ENCODE results near the gene MED12L.
"Not testable (repeated sequence)": the region's sequence is repeated elsewhere in the genome, so short reads cannot be mapped to it uniquely, and the experiment has no call there.

The MED12L gene

GRCh38 chr3:151085227-151085888 lies at the start of gene MED12L:
Gene MED12L (plus strand): TSS chr3:151085664. CDS start chr3:151086927, 1,263 bp downstream.
- peak; percentile 76 to 86 for DNase-seq

GRCh38 chr3:151037746-151038477 lies 47.6 kb upstream of the MED12L start:
- DNase-seq, result no peak

- DNase-seq, result no peak
These were observed 40.8 kb upstream of the MED12L start for GRCh38 chr3:151044706-151045105.

GRCh38 chr3:151047636-151048035 lies 37.8 kb upstream of the MED12L start:
- DNase-seq, result no peak

GRCh38 chr3:151051533-151051932 lies 33.9 kb upstream of the MED12L start:
- no peak for DNase-seq

GRCh38 chr3:151052346-151052745 lies 33.1 kb upstream of the MED12L start:
- no peak for DNase-seq

GRCh38 chr3:151052756-151053155 lies 32.7 kb upstream of the MED12L start:
- no peak for DNase-seq

- DNase-seq, result no peak
These were observed 26.7 kb upstream of the MED12L start for GRCh38 chr3:151058740-151059139.

- peak in 1 of 2 experiments; percentile 18 for DNase-seq
These were observed 22.9 kb upstream of the MED12L start for GRCh38 chr3:151062611-151063010.

- DNase-seq, result peak in 1 of 2 experiments; percentile 36
These were observed 18.3 kb upstream of the MED12L start for GRCh38 chr3:151067158-151067557.

GRCh38 chr3:151072842-151073241 lies 12.6 kb upstream of the MED12L start:
- not testable (repeated sequence) for DNase-seq

GRCh38 chr3:151074256-151074655 lies 11.2 kb upstream of the MED12L start:
- no peak for DNase-seq

GRCh38 chr3:151075869-151076562 lies 9.4 kb upstream of the MED12L start:
- DNase-seq, result peak; percentile 29 to 86

- DNase-seq, result no peak
These were observed 8.8 kb upstream of the MED12L start for GRCh38 chr3:151076626-151077025.

GRCh38 chr3:151081082-151081481 lies 4.4 kb upstream of the MED12L start:
- not testable (repeated sequence) for DNase-seq

- no peak for DNase-seq
These were observed 2.3 kb upstream of the MED12L start for GRCh38 chr3:151082880-151083838.

- DNase-seq, result no peak
These were observed 604 bp upstream of the MED12L start for GRCh38 chr3:151084893-151085226.

GRCh38 chr3:151085889-151086483 lies 522 bp downstream of the MED12L start:
- peak in 1 of 2 experiments; percentile 65 for DNase-seq

GRCh38 chr3:151086484-151087456 lies 1.3 kb downstream of the MED12L start:
- peak; percentile 77 to 91 for DNase-seq

- DNase-seq, result peak in 1 of 2 experiments; percentile 34
These were observed 2.2 kb downstream of the MED12L start for GRCh38 chr3:151087648-151088047.

Data from NCI-H524 (cell line).